AG09319 (cell line): ENCODE measurements around the gene TGFBR2.

Experiments
- DNase-seq: peaks from one replicate; pipeline ENCODE4 v3.0.0-alpha.2; 2010; ENCODE audit warnings: low read depth; ENCODE audit errors: extremely low read depth
- CTCF ChIP-seq: IDR thresholded peaks from 2 replicates; pipeline ENCODE4 v1.5.1; 2011; ENCODE audit warnings: low read depth, mild to moderate bottlenecking, inconsistent platforms, low read length, moderate library complexity

TGFBR2 gene

GRCh38 chr3:30698549-30698948, 92.1 kb downstream of the TGFBR2 start:
- DNase-seq = no peak

DNA sequence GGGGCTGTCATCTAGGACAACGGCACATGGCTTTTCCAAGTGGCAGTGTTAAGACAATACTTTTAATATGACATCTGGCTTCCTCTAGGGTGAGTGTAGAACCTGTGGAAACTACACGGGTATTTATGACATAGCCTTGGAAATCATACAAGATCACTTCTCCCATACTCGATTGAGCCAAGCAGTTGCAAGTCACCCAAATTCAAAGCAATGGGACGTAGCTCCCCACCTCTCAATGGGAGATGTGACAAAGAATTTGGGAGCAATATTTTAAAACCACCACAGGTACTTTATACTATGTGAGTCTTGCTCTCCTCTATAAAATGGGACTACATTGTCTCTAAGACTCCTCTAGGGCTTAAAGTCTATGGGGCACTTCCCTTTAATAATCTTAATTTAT, 93.5 kb downstream of the TGFBR2 start:
- TF ChIP-seq CTCF = no peak
- DNase-seq = no peak

More at GRCh38 chr3:30698549-30698948, 92.1 kb downstream of the TGFBR2 start:
- no peak for TF ChIP-seq CTCF

DNA sequence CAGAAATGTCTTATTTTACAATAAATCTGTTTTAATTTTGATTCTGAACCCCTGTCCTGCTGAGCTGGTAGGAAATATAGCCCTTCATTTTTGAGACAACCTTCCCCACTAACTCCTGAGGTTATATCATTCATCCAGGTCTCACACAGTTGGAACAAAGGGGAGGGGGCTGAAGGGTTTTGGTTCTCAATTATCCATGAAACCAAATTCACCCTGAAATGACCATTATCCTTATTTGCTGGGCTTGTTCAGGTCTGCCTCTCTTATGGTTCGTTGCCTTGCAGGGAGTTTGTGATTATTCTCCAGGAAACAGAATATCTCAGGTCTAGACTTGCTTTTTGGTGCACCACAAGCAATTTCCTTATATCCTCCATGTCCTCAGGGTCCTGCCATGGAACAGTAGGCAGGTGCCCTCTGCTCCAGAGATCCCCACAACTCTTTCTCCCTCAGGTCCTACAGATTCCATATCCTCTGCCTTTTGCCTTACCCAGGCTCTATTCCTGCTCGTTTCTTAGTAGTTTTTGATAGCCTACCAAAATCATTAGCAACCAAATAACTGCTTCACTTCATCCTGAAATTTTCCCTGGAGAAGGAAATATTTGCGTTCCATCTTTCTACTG, 94.4 kb downstream of the TGFBR2 start:
- no peak for TF ChIP-seq CTCF
- no peak for DNase-seq

DNA sequence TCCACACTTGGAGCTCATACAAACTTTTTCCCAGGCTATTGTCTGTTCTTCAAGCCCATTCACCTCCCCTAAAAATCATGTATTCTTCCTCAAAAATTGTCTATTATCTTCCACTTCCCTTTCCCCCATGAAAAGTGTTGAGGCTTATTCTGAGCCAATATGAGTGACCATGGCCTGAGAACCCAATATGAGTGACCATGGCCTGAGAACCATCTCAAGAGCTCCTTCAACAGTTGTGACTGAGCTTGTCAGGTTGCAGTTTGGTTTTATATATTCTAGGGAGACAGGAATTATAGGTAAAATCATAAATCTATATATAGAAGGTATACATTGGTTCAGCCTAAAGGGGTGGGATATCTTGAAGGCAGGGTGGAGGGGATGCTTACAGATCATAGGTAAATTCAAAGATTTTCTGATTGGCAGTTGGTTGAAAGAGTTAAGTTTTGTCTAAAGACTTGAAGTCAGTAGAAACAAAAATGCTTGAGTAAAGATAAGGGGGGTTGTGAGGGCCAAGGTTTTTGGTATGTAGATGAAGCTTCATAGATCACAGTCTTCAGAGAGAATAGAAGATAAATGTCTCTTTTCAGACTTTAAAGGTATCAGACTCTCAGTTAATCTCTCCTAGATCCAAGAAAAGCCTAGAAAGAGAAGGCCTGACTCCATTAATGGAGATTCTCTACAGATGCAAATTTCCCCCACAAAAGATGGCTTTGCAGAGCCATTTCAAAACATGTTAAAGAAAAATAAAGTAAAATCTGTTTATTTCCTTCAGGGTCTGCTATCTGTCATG, 95.8 kb downstream of the TGFBR2 start:
- no peak for TF ChIP-seq CTCF
- no peak for DNase-seq

DNA sequence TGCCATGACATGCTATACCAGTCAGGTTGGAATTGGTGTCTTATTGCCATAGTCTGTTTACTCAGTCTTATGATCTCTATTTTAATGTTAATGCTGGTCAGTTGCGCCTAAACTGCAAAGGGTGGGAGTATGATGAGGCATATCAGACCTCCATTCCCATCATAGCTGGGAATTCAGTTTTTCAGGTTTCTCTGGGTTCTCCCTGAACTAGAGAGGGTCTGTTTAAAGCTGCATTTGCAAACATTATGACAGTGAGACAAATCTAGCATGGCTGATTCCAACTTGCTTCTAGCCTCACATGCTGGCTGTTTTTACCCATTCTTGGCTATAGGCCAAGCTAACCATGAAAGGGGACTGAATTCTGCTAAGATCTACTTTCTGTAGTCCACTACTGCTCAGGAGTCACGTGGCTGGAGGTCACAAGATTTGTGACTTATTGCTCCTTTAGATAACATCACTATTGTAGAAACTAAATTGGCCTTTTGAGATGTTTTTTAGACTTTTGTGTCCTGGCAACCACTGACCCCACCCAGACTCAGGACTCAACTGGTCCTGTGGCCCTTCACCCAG, 96.5 kb downstream of the TGFBR2 start:
- DNase-seq = no peak
- TF ChIP-seq CTCF = no peak

GRCh38 chr3:30704931-30705890, 98.8 kb downstream of the TGFBR2 start:
- no peak for TF ChIP-seq CTCF
- DNase-seq = no peak
